IgD-negative memory B cell (primary cell): ENCODE measurements around the gene CYTH4. TPM values are rescaled to one million over a fixed set of nuclear protein-coding genes. Genes with fewer than 3 reads are reported as not detected.

Source experiments
- H3K27ac Mint-ChIP-seq, 3 donors: one replicate each; pipeline ENCODE4 v1.8.0; 2020 to 2022; ENCODE audit warnings: mild to moderate bottlenecking in 3 of 3, mixed read lengths in 3 of 3, moderate library complexity in 1 of 3
- H3K27me3 Mint-ChIP-seq: one replicate; pipeline ENCODE4 v1.8.0; 2021; ENCODE audit warnings: mixed read lengths
- H3K36me3 Mint-ChIP-seq: one replicate; pipeline ENCODE4 v1.8.0; 2020; ENCODE audit warnings: mild to moderate bottlenecking, mixed read lengths
- H3K4me1 Mint-ChIP-seq, 3 donors: one replicate each; pipeline ENCODE4 v1.8.0; 2020 to 2022; ENCODE audit warnings: mixed read lengths in 3 of 3, mild to moderate bottlenecking in 1 of 3
- H3K4me3 Mint-ChIP-seq, 4 donors: one replicate each; pipeline ENCODE4 v1.8.0; 2020 to 2022; ENCODE audit warnings: mild to moderate bottlenecking in 4 of 4, mixed read lengths in 4 of 4, moderate library complexity in 3 of 4
- H3K9me3 Mint-ChIP-seq, 3 donors: one replicate each; pipeline ENCODE4 v1.8.0; 2020 to 2021; ENCODE audit warnings: mixed read lengths in 3 of 3, mild to moderate bottlenecking in 1 of 3
- polyA plus RNA-seq: library from polyadenylated mRNA; unstranded; fragments of 300-500 nt; fragmentation: Illumina TruSeq; gene quantifications from one replicate; pipeline ENCODE4 v1.2.3, GENCODE V29; 2021

The CYTH4 gene
- polyA plus RNA-seq, 1 donor from 2014 or later, result 70.8 TPM

DNA sequence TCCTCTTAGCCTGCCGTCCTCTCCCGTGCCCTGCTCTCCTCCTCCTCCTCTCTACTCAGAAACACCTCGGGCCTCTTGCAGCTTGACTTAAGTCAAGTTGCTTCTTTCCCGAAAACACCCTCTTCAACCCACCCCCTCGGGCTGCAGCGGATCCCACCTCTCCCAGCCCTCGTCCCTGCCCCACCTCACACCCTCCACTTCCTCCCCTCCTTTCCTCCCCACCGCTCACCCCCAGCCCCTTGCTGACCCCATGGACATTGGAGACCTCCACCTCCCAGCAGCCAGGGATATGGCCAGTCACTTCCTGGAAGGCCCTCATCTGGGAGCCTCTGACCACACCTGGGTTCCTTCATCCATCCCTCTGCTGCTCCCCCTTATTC is 8.5 kb upstream of the CYTH4 start:
- no peak overlapping the region for H3K27ac Mint-ChIP-seq
- H3K4me3 Mint-ChIP-seq, result peak overlapping the region in 1 of 4 donors; percentile 32
- no peaks in the 10 kb centered on the region for H3K36me3 Mint-ChIP-seq
- H3K27me3 Mint-ChIP-seq, result no peaks in the 10 kb centered on the region
- no peaks in the 10 kb centered on the region for H3K9me3 Mint-ChIP-seq
- H3K4me1 Mint-ChIP-seq, result peaks cover 30 to 34% (median 31%) of the 10 kb centered on the region in 3 donors

DNA sequence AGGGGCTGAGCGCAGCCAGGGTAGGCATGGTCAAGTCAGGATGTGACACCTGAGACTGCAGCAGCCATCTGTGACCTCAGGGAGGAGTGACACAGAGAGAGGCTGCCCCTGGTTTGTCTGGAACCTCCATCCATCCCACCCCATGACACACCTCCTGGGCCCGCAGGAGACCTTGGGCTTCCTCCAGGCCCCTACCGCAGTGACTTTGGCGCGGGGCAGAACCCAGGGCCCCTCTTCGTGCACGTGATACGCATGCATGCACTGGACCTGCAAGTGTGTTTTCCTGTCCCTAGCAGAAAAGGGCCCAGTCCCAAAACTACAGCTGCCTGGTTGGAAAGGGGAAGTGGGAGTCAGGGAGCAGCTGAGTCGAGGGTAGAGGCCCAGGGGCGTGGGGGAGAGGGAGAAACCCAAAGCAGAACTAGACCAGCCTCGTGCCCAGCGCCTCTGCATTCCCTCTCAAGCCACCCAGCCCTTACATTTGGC is 7.9 kb upstream of the CYTH4 start:
- Mint-ChIP-seq H3K9me3 (no peaks in the 10 kb centered on the region), H3K4me1 (peaks cover 32 to 35% (median 33%) of the 10 kb centered on the region in 3 donors), H3K27ac (peak overlapping the region in 2 of 3 donors; percentile 73 to 95), H3K36me3 (no peaks in the 10 kb centered on the region), H3K4me3 (peak overlapping the region in 3 of 4 donors; percentile 18 to 75 (median 67)), H3K27me3 (no peaks in the 10 kb centered on the region)

DNA sequence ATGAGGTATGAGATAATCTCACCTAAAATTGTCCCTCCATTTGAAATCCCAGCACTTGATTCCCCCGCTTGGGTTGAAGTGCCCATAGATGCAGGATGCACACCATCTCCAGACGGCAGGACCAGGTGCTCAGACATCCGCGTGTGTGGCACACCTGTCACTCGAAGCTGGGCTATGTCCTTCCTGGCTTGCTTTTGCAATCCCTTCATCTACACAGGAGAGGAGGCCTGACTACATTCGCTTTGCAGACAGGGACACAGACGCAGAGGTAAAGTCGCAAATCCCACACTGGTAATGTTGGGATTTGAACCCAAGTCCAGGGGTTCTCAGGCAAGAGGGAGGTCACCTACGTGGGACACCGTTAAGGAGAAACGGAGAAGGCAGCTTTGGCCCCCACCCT is 7.2 kb upstream of the CYTH4 start:
- Mint-ChIP-seq H3K4me3 (peak overlapping the region in 2 of 4 donors; percentile 18 to 67), H3K4me1 (peaks cover 29 to 33% (median 32%) of the 10 kb centered on the region in 3 donors)

DNA sequence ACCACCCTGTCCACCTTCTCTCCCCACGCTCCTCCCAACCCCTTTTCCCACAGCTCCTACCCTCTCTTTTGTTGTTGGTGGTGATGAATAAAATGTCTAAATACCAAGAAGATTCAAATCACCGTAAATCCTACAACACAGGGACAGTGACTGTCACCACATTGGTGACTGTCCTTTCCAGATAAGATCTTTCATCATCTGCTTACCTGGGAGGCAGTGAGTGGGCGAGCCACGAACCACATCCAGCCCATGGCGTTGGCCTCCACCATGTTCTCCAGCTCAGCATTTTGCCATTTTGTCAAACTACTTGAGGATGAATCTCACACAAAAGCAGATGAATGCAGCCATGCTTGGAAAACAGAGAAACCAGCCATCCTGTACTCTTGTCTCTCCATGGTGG is 6.7 kb upstream of the CYTH4 start:
- H3K27ac Mint-ChIP-seq, result no peak overlapping the region

More for the DNA sequence above, 7.2 kb upstream of the CYTH4 start:
- no peaks in the 10 kb centered on the region for H3K9me3 Mint-ChIP-seq
- H3K27me3 Mint-ChIP-seq, result no peaks in the 10 kb centered on the region
- H3K27ac Mint-ChIP-seq, result peak overlapping the region in 2 of 3 donors; percentile 73 to 95
- H3K36me3 Mint-ChIP-seq, result no peaks in the 10 kb centered on the region

DNA sequence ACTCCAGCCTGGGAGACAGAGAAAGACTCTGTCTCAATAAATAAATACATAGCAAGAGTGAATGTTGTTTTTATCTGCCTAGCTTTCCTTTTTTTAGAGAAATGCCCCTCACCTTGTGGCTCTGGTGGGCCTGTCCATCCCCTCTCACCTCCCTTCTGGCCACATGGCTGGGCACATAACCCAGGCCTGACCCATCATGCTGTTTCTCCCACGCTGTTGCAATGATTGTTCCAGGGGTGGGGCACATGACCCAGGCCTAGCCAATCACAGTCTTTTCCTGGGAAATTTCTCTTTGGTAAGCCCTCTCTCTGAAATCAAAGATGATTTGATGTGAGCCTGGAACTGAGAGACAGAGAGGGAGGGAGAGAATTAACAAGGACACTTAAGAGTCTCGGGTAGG is 5.5 kb upstream of the CYTH4 start:
- Mint-ChIP-seq H3K27me3 (no peaks in the 10 kb centered on the region), H3K4me1 (peaks cover 31 to 34% (median 32%) of the 10 kb centered on the region in 3 donors)

More for the DNA sequence above, 6.7 kb upstream of the CYTH4 start:
- Mint-ChIP-seq H3K36me3 (no peaks in the 10 kb centered on the region), H3K9me3 (no peaks in the 10 kb centered on the region), H3K4me1 (peaks cover 27 to 29% (median 28%) of the 10 kb centered on the region in 3 donors), H3K27me3 (no peaks in the 10 kb centered on the region), H3K4me3 (no peak overlapping the region)

DNA sequence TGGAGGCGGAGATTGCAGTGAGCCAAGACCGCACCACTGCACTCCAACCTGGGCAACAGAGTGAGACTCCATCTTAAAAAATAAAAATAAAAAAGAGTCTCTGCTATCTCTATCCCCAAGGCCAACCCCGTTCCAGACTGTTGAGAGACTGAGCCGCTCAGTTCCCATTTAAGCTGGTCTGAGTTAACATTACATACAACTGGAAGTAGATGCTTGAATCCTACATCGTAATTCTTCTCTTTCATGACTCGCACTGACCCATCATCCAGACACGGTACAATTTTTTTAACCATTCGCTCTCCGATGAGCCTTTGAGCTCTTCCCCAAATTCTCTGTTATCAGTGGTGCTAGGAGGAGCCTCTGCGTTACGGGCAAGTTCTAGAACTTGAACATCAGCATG is 4.9 kb upstream of the CYTH4 start:
- H3K27ac Mint-ChIP-seq, result no peak overlapping the region
- H3K4me1 Mint-ChIP-seq, result peaks cover 35 to 39% (median 37%) of the 10 kb centered on the region in 3 donors
- no peaks in the 10 kb centered on the region for H3K36me3 Mint-ChIP-seq
- no peaks in the 10 kb centered on the region for H3K27me3 Mint-ChIP-seq
- H3K4me3 Mint-ChIP-seq, result no peak overlapping the region
- no peaks in the 10 kb centered on the region for H3K9me3 Mint-ChIP-seq

More for the DNA sequence above, 5.5 kb upstream of the CYTH4 start:
- Mint-ChIP-seq H3K27ac (peak overlapping the region in 1 of 3 donors; percentile 72), H3K4me3 (no peak overlapping the region), H3K9me3 (no peaks in the 10 kb centered on the region), H3K36me3 (no peaks in the 10 kb centered on the region)

DNA sequence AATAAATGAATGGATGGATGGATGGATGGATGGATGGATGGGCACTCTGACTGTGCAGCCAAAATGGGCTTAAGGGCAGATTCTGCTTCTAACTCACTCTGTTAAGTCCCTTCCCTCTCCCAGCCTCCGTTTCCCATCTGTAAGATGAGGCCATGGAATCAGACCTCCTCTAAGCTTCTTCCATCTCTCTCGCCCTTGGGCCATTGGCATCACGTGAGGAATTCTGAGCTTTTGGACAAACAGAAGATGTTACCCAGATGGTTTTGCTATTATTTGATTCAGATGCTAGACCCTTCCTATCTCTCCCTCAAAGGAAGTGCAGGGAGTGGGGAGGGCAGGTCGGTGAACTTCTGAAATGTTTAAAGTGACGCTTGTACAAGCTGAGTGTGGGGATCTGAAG is 4.0 kb upstream of the CYTH4 start:
- H3K27me3 Mint-ChIP-seq, result no peaks in the 10 kb centered on the region
- peaks cover 2% of the 10 kb centered on the region for H3K36me3 Mint-ChIP-seq
- no peak overlapping the region for H3K4me3 Mint-ChIP-seq
- no peaks in the 10 kb centered on the region for H3K9me3 Mint-ChIP-seq
- peaks cover 37 to 38% (median 37%) of the 10 kb centered on the region in 3 donors for H3K4me1 Mint-ChIP-seq
- no peak overlapping the region for H3K27ac Mint-ChIP-seq

DNA sequence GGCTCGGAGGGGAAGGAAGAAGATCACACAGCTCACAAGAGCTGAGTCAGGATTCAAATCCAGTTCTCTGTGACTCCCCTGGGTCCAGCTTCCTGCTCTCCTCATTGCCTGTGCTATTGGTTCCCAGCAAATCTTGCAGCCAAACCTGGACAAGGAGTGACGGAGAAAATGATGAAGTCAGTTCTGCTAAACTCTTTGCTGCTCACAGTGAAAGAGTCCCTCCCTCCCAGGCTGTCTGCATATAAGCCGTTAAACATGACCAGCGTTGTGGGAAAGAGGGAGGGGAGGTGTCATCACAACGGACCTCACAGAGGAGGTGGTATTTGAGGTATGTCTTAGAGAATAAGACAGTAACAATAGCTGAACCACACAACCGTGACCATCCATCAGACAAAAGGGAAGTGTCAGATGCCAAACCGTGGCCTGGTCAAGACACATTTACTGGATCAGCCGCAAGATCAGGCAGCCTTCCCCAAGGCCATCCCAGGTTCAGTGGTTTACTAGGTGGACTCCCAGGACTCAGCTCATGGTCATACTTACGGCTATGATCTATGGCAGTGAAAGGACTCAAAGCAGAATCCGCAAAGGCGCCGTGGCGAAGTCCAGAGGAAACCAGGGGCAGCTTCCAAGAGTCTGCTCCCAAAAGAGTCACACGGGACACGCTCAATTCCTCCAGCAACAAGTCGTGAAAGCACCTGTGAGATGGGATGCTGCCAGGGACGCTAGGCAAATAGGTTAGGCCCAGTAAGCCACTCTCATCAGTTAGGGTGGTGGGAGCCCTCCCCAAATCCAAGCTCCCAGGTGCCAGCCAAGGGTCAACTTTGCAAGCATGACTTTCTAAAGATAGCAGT is 2.8 kb upstream of the CYTH4 start:
- Mint-ChIP-seq H3K4me3 (peak overlapping the region in 3 of 4 donors; percentile 17 to 82 (median 44)), H3K9me3 (no peaks in the 10 kb centered on the region), H3K27me3 (no peaks in the 10 kb centered on the region), H3K4me1 (peaks cover 37 to 39% (median 37%) of the 10 kb centered on the region in 3 donors), H3K27ac (peak overlapping the region; percentile 24 to 78 (median 74)), H3K36me3 (peaks cover 2% of the 10 kb centered on the region)

DNA sequence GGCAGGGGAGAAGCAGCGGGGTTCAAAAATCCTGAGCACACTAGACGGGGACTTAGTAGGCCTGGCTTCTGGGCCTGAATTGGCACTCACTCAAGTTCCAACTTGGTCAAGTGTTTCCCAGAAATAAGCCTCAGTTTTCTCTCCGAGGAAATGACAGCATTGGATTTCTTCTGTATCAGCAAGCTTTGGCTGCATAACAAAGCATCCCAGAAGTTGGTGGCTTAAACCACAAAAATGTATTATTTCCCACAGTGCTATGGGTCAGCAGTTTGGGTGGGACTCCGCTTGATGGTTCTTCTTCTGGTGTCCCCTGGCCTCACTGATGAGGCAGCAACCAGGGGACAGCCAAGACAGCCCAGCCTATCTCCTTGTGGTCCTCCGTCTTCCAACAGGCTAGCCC is 1.6 kb upstream of the CYTH4 start:
- Mint-ChIP-seq H3K36me3 (peaks cover 2% of the 10 kb centered on the region), H3K4me1 (peaks cover 32 to 35% (median 33%) of the 10 kb centered on the region in 3 donors), H3K27me3 (no peaks in the 10 kb centered on the region), H3K4me3 (peak overlapping the region in 2 of 4 donors; percentile 22 to 94), H3K9me3 (no peaks in the 10 kb centered on the region), H3K27ac (peak overlapping the region in 2 of 3 donors; percentile 50 to 91)

DNA sequence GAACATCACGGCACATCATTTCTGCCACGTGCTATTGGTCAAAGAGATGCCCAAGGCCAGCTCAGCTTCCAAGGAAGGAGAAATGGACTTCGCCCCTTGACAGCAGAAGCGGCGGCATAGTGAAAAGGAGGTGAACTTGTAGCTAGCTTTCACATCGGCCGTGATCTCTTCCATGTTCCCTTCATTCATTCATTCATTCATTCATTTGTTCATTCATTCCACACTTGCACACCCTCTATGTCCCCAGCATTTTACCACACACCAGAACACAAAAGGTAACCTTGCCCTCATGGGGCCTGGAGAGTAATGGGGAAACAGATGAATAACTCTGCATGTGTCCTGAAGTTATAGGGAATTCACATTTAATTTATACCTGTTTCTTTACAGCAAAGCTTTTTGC is 1.1 kb upstream of the CYTH4 start:
- Mint-ChIP-seq H3K36me3 (peaks cover 2% of the 10 kb centered on the region), H3K4me1 (peaks cover 29 to 39% (median 29%) of the 10 kb centered on the region in 3 donors), H3K9me3 (no peaks in the 10 kb centered on the region), H3K27ac (peak overlapping the region in 2 of 3 donors; percentile 78 to 91), H3K27me3 (no peaks in the 10 kb centered on the region), H3K4me3 (peak overlapping the region in 1 of 4 donors; percentile 94)

DNA sequence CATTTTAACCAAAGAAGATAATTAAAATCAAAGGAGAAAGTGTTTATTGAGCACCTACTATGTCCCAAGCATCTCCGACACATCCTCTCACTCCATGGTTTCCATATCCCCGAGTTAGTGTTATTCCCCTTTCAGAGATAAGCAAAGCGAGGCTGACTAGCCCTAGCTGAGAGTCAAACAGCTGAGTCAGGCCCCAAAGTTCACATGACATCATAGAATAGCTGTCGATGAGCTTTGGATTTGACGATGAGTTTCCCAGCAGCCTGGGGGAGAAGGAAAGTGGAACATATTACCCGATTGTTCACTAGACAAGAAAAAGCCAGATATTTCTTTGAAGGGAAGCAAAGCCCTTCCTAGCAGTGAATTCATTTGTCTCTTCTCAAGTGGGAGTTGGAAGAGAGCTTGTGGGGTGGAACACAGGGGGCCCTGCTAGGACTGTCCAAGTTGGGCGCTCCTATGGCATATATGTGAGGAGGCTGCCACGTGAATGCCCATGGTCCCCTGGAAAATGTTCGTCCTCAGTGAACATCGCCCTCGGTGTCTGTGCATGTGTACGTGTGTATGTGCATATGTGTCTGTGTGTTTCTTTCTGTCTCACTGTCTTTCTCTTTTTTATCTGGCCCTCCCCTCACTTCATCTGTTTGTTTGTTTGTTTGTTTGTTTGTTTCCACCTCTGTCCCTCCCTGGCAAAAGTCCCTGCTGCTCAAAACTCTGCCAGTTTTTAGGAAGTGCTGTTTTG is 493 bp upstream of the CYTH4 start:
- Mint-ChIP-seq H3K27ac (peak overlapping the region; percentile 78 to 98 (median 91)), H3K36me3 (peaks cover 2% of the 10 kb centered on the region), H3K9me3 (no peaks in the 10 kb centered on the region), H3K27me3 (no peaks in the 10 kb centered on the region), H3K4me1 (peaks cover 28 to 44% (median 33%) of the 10 kb centered on the region in 3 donors), H3K4me3 (peak overlapping the region; percentile 94 to 100 (median 98))

DNA sequence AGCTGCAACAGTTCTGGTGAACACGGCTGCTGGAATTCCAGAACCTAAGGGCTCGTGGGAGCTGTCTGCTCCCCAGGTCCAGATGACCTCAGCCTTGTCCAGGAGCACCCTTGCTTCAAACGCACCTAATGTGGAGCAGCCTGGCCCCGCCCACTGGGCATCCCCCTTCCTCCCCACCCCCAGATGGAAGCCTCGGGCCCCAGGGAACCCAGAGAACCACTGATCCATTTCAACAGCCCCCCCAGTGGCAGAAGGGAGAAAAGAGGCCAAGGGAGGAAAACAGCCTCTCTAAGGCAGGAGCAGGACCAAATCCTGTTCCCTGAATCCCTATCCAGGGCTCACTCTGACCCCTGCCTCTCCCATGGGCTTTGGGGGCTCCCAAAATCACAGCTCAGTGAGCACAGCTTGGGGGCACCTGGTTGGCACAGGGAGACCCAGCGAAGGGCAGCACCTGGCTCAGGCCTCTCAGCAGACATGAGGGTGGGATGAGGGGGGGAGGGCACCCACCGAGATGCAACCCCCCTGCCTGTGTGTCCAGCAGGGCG is 1.2 kb downstream of the CYTH4 start:
- Mint-ChIP-seq H3K4me1 (peaks cover 30 to 46% (median 33%) of the 10 kb centered on the region in 3 donors), H3K27ac (peak overlapping the region; percentile 78 to 98 (median 91)), H3K4me3 (peak overlapping the region; percentile 94 to 100 (median 98)), H3K9me3 (no peaks in the 10 kb centered on the region), H3K27me3 (no peaks in the 10 kb centered on the region), H3K36me3 (peaks cover 5% of the 10 kb centered on the region)

DNA sequence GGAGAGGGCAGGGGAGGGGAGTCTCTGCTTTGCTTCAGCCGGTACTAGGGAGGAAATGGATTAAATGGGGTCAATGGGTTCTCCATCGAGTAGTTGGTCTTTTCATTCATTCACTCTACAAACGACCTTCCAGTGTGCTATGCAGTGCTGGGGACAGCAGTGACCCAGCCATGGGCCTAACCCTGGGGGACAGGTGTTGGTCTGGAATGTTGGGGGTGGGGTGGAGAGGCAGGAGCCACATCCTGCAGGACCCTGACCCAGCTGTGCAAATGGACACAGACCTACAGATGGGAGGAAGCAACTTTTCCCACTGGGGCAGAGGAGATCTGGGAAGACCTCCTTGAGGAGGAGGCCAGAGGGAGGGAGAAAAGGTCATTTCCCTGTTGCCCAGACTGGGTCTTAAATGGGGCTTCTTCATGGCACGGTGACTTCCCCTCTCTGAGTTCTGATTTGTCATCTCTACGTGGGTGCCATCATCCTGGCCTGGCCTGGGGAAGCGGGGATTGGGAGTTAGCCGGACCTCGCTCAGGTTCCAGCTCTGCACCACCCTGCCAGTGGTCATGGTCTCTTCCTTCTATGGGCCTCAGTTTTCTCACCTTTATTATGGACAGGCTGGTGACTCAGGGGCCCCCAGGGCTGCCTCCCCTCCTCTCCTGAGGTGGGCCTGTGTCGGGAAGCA is 2.0 kb downstream of the CYTH4 start:
- peaks cover 33 to 44% (median 39%) of the 10 kb centered on the region in 3 donors for H3K4me1 Mint-ChIP-seq
- no peaks in the 10 kb centered on the region for H3K27me3 Mint-ChIP-seq
- H3K36me3 Mint-ChIP-seq, result peaks cover 9% of the 10 kb centered on the region
- peak overlapping the region; percentile 94 to 100 (median 98) for H3K4me3 Mint-ChIP-seq
- H3K27ac Mint-ChIP-seq, result peak overlapping the region; percentile 64 to 98 (median 78)
- H3K9me3 Mint-ChIP-seq, result no peaks in the 10 kb centered on the region

DNA sequence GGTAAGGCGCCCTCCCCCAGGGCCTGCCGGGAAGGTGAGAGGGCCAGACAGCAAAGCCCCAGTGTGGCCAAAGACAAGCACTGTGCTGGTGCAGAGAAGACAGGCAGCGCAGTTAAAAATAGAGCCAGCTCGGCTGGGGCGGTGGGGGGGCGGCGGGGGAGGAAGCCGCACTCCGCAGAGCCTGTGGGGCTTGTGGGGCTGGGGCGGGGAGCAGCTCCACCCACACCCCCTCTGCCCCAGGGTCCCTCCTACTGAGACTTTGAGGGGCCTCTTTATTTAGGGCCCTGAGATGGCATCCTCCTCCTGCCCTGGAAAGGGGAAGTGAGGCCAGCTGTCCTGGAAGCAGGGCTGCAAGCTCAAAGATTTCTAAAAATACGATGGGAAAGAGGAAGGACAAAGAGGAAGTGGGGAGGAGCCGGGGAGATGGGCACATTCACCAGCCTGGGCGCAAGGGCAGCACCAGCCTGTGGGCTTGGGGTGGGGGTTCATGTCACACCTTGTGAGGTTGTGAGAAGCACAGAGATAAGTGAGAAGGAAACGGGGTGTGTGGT is 2.6 kb downstream of the CYTH4 start:
- no peaks in the 10 kb centered on the region for H3K9me3 Mint-ChIP-seq
- no peaks in the 10 kb centered on the region for H3K27me3 Mint-ChIP-seq
- peaks cover 29 to 42% (median 35%) of the 10 kb centered on the region in 3 donors for H3K4me1 Mint-ChIP-seq
- peaks cover 11% of the 10 kb centered on the region for H3K36me3 Mint-ChIP-seq
- peak overlapping the region; percentile 64 to 98 (median 78) for H3K27ac Mint-ChIP-seq
- peak overlapping the region; percentile 94 to 100 (median 98) for H3K4me3 Mint-ChIP-seq
